CD14-positive monocyte (primary cell): ENCODE results near the gene MRPL42. TPM values are rescaled to one million over a fixed set of nuclear protein-coding genes. Genes with fewer than 3 reads are reported as not detected.

Experiments
- DNase-seq, 3 donors: peaks; one replicate each; pipeline ENCODE4 v3.0.0-alpha.2; 2011 to 2022
- H2AFZ ChIP-seq: 2 replicates; pipeline ENCODE4 v1.6.0; 2012; ENCODE audit warnings: mild to moderate bottlenecking, low read depth, low read length, inconsistent platforms; ENCODE audit not compliant: insufficient read depth, poor library complexity, severe bottlenecking
- H3K27ac ChIP-seq, 2 donors: 1 replicate in 1 of 2; 2 replicates in 1 of 2; pipeline ENCODE4 v1.5.1; 2012 to 2013; ENCODE audit warnings: low read length in 2 of 2, control low read depth in 1 of 2, inconsistent platforms in 1 of 2, low read depth in 1 of 2, mild to moderate bottlenecking in 1 of 2
- H3K27me3 ChIP-seq, 2 donors: one replicate each; pipeline versions ENCODE4 v1.6.0 to v1.6.1; 2011 to 2013; ENCODE audit warnings: low read length in 2 of 2; ENCODE audit not compliant: control insufficient read depth in 2 of 2, insufficient read depth in 2 of 2
- H3K36me3 ChIP-seq, 2 donors: replicated peaks in 1 of 2; 1 replicate in 1 of 2; 2 replicates in 1 of 2; pipeline versions ENCODE4 v1.5.1 to v1.6.1; 2012 to 2013; ENCODE audit warnings: low read length in 2 of 2, control low read depth in 1 of 2, inconsistent platforms in 1 of 2, mild to moderate bottlenecking in 1 of 2; ENCODE audit not compliant: insufficient read depth in 2 of 2, control insufficient read depth in 1 of 2
- H3K4me1 ChIP-seq, 2 donors: 1 replicate in 1 of 2; 2 replicates in 1 of 2; pipeline versions ENCODE4 v1.5.1 to v1.6.1; 2012 to 2013; ENCODE audit warnings: low read length in 2 of 2, control low read depth in 1 of 2, inconsistent platforms in 1 of 2, mild to moderate bottlenecking in 1 of 2, moderate library complexity in 1 of 2; ENCODE audit not compliant: insufficient read depth in 2 of 2, control insufficient read depth in 1 of 2
- H3K4me2 ChIP-seq: replicated peaks from 2 replicates; pipeline ENCODE3; 2012; ENCODE audit warnings: low read length, moderate library complexity, mild to moderate bottlenecking; ENCODE audit not compliant: poor library complexity, severe bottlenecking; ENCODE audit errors: extremely low read depth
- H3K4me3 ChIP-seq, 3 experiments: fragments of 200-600 bp in 1 of 3; sonication (generic) in 1 of 3; replicated peaks in 1 of 3; 1 replicate in 2 of 3; 2 replicates in 1 of 3; pipeline ENCODE4 v1.5.1; 2011 to 2013; ENCODE audit warnings: low read length in 3 of 3, mild to moderate bottlenecking in 3 of 3, control low read depth in 2 of 3, low read depth in 2 of 3, inconsistent platforms in 1 of 3, moderate library complexity in 1 of 3
- H3K79me2 ChIP-seq: 2 replicates; pipeline ENCODE4 v1.6.0; 2012; ENCODE audit warnings: mild to moderate bottlenecking, control low read depth, inconsistent platforms, low read length, moderate library complexity; ENCODE audit not compliant: insufficient read depth
- H3K9ac ChIP-seq: 2 replicates; pipeline ENCODE4 v1.6.0; 2017; ENCODE audit warnings: low read length, mild to moderate bottlenecking; ENCODE audit not compliant: insufficient read depth, poor library complexity, severe bottlenecking
- H3K9me3 ChIP-seq, 2 donors: replicated peaks in 1 of 2; 1 replicate in 1 of 2; 2 replicates in 1 of 2; pipeline versions ENCODE4 v1.5.1 to v1.6.1; 2012 to 2013; ENCODE audit warnings: low read length in 2 of 2, control low read depth in 1 of 2; ENCODE audit not compliant: control insufficient read depth in 1 of 2, insufficient read depth in 1 of 2
- H4K20me1 ChIP-seq: 2 replicates; pipeline ENCODE4 v1.6.0; 2012; ENCODE audit warnings: mild to moderate bottlenecking, low read length, control low read depth, moderate library complexity; ENCODE audit not compliant: insufficient read depth
- H3K27ac Mint-ChIP-seq, 7 donors: one replicate each; pipeline ENCODE4 v1.8.0; 2020; ENCODE audit warnings: mild to moderate bottlenecking in 7 of 7, mixed read lengths in 7 of 7, moderate library complexity in 6 of 7, inconsistent platforms in 2 of 7
- H3K27me3 Mint-ChIP-seq, 3 donors: one replicate each; pipeline ENCODE4 v1.8.0; 2021 to 2022; ENCODE audit warnings: low read depth in 3 of 3, mild to moderate bottlenecking in 3 of 3, mixed read lengths in 3 of 3, moderate library complexity in 3 of 3, inconsistent platforms in 1 of 3
- H3K36me3 Mint-ChIP-seq, 2 donors: one replicate each; pipeline ENCODE4 v1.8.0; 2020; ENCODE audit warnings: mixed read lengths in 2 of 2, inconsistent platforms in 1 of 2, mild to moderate bottlenecking in 1 of 2
- H3K4me1 Mint-ChIP-seq: one replicate; pipeline ENCODE4 v1.8.0; 2020; ENCODE audit warnings: mild to moderate bottlenecking, mixed read lengths
- H3K4me3 Mint-ChIP-seq, 2 donors: one replicate each; pipeline ENCODE4 v1.8.0; 2020; ENCODE audit warnings: mild to moderate bottlenecking in 2 of 2, mixed read lengths in 2 of 2, moderate library complexity in 1 of 2
- H3K9me3 Mint-ChIP-seq, 7 donors: one replicate each; pipeline ENCODE4 v1.8.0; 2020 to 2022; ENCODE audit warnings: mixed read lengths in 7 of 7, mild to moderate bottlenecking in 6 of 7, moderate library complexity in 6 of 7, inconsistent platforms in 2 of 7
- CTCF ChIP-seq: fragments of 200-600 bp; IDR thresholded peaks from one replicate; pipeline ENCODE4 v1.8.0; 2022; ENCODE audit warnings: antibody characterized with exemption, mild to moderate bottlenecking
- WGBS: methylation state at CpG from one replicate; pipeline ENCODE4 v1.1.5; 2013; ENCODE audit warnings: missing lambda C conversion rate; ENCODE audit not compliant: insufficient coverage; 5-methylcytosine and 5-hydroxymethylcytosine counted together
- intact Hi-C, 2 donors: fragments of 100-400 bp; cut with micrococcal nuclease; formaldehyde crosslinking; loops; one replicate each; pipeline versions ENCODE4 v1.15.0 to v1.15.1; 2023
- polyA plus RNA-seq, 3 donors: library from polyadenylated mRNA; depleted of rRNA in 1 of 3; unstranded in 2 of 3; stranded (reverse) in 1 of 3; fragments of 300-500 nt in 2 of 3; fragments of >200 nt in 1 of 3; fragmentation: Illumina TruSeq in 2 of 3; gene quantifications; 1 replicate in 2 of 3; 2 replicates in 1 of 3; pipeline ENCODE4 v1.2.3, GENCODE V29; 2012 to 2021

The MRPL42 gene
- polyA plus RNA-seq, 3 donors, result 15.7 to 68.3 (median 62.8) TPM

GRCh38 chr12:93461503-93461902 is 5.8 kb upstream of the MRPL42 start:
- Histone ChIP-seq H3K4me1 (peaks cover 15 to 16% of the 10 kb centered on the region in 2 donors), H3K27ac (no peak overlapping the region), H2AFZ (no peak overlapping the region), H3K9me3 (no peaks in the 10 kb centered on the region), H3K36me3 (no peaks in the 10 kb centered on the region), H3K27me3 (no peaks in the 10 kb centered on the region), H4K20me1 (no peaks in the 10 kb centered on the region), H3K9ac (no peak overlapping the region), H3K79me2 (no peaks in the 10 kb centered on the region), H3K4me2 (no peak overlapping the region), H3K4me3 (no peak overlapping the region)
- peak in 2 of 3 donors; percentile 40 to 72 for DNase-seq
- H3K27ac Mint-ChIP-seq, result peak overlapping the region in 1 of 7 donors; percentile 17
- intact Hi-C loops, result no loop called here
- no peak for TF ChIP-seq CTCF
- peaks cover 0 to 2% (median 0%) of the 10 kb centered on the region in 7 donors for H3K9me3 Mint-ChIP-seq
- peaks cover 20% of the 10 kb centered on the region for H3K4me1 Mint-ChIP-seq
- WGBS, result 57% methylated on average over 2 of the region's 3 CpGs
- H3K4me3 Mint-ChIP-seq, result no peak overlapping the region
- peaks cover 0 to 3% (median 0%) of the 10 kb centered on the region in 3 donors for H3K27me3 Mint-ChIP-seq
- no peaks in the 10 kb centered on the region for H3K36me3 Mint-ChIP-seq

- no peaks in the 10 kb centered on the region for H3K27me3 ChIP-seq
- H2AFZ ChIP-seq, result no peak overlapping the region
- intact Hi-C loops, result no loop called here
- Mint-ChIP-seq H3K9me3 (peaks cover 0 to 3% (median 0%) of the 10 kb centered on the region in 7 donors), H3K4me3 (no peak overlapping the region), H3K36me3 (peaks cover 9 to 13% of the 10 kb centered on the region in 2 donors), H3K27ac (no peak overlapping the region), H3K27me3 (peaks cover 0 to 3% (median 0%) of the 10 kb centered on the region in 3 donors), H3K4me1 (peaks cover 25% of the 10 kb centered on the region)
- H3K79me2 ChIP-seq, result peaks cover 26% of the 10 kb centered on the region
- no peak overlapping the region for H3K4me3 ChIP-seq
- no peak overlapping the region for H3K27ac ChIP-seq
- peaks cover 5 to 14% of the 10 kb centered on the region in 2 donors for H3K36me3 ChIP-seq
- H3K4me2 ChIP-seq, result no peak overlapping the region
- WGBS, result no CpG with 5 or more reads among the region's 5 CpGs
- H3K9me3 ChIP-seq, result no peaks in the 10 kb centered on the region
- TF ChIP-seq CTCF, result no peak
- peak in 1 of 3 donors; percentile 19 for DNase-seq
- H3K9ac ChIP-seq, result no peak overlapping the region
- no peaks in the 10 kb centered on the region for H4K20me1 ChIP-seq
- peaks cover 10 to 12% of the 10 kb centered on the region in 2 donors for H3K4me1 ChIP-seq
These were observed 1.5 kb upstream of the MRPL42 start for GRCh38 chr12:93465841-93466240.
